KOPT-K1 (cell line): ENCODE measurements around the gene ZNF727.
"Not testable (repeated sequence)": the region's sequence is repeated elsewhere in the genome, so short reads cannot be mapped to it uniquely, and the experiment has no call there.

ENCODE experiments used
- H3K27ac ChIP-seq: fragments of 200-600 bp; sonication (generic); 2 replicates; pipeline ENCODE4 v1.5.1; 2016; ENCODE audit warnings: antibody characterized with exemption, mild to moderate bottlenecking, low read depth, low read length; ENCODE audit not compliant: poor library complexity, severe bottlenecking
- H3K36me3 ChIP-seq: fragments of 200-600 bp; sonication (generic); 2 replicates; pipeline ENCODE4 v1.5.1; 2017; ENCODE audit warnings: antibody characterized with exemption, mild to moderate bottlenecking, low read length, moderate library complexity; ENCODE audit not compliant: insufficient read depth
- H3K9me3 ChIP-seq: fragments of 200-600 bp; sonication (generic); 2 replicates; pipeline ENCODE4 v1.5.1; 2017; ENCODE audit warnings: antibody characterized with exemption, low read length, mild to moderate bottlenecking; ENCODE audit not compliant: insufficient read depth, poor library complexity, severe bottlenecking

Gene ZNF727

GRCh38 chr7:64045301-64046040 lies at the start of gene ZNF727:
Gene ZNF727, plus strand, starts transcription at chr7:64045434. Its CDS starts 188 bp downstream, at chr7:64045622.
- H3K27ac ChIP-seq = no peak within 1 kb of the TSS
- no peaks in the 10 kb centered on the region for H3K36me3 ChIP-seq
- H3K9me3 ChIP-seq = peaks cover 30% of the 10 kb centered on the region

- peaks cover 18% of the 10 kb centered on the region for H3K9me3 ChIP-seq
- H3K27ac ChIP-seq = no peak within 1 kb of the TSS
- no peaks in the 10 kb centered on the region for H3K36me3 ChIP-seq
Observed at GRCh38 chr7:63998549-63998948, 46.7 kb upstream of the ZNF727 start, which contains the start of gene ZNF722. Gene ZNF722, plus strand, starts transcription at chr7:63998849. Its CDS starts 113 bp downstream, at chr7:63998962.

- not testable (repeated sequence) for H3K36me3 ChIP-seq
- H3K9me3 ChIP-seq = peaks cover 42% of the 10 kb centered on the region
Observed at GRCh38 chr7:64015496-64015895, 29.7 kb upstream of the ZNF727 start.

GRCh38 chr7:64035388-64035787 lies 9.8 kb upstream of the ZNF727 start:
- Histone ChIP-seq H3K36me3 (no peaks in the 10 kb centered on the region), H3K9me3 (peaks cover 56% of the 10 kb centered on the region), H3K27ac (no peak overlapping the region)

More at GRCh38 chr7:64015496-64015895, 29.7 kb upstream of the ZNF727 start:
- not testable (repeated sequence) for H3K27ac ChIP-seq

GRCh38 chr7:64037095-64037494 lies 8.1 kb upstream of the ZNF727 start:
- Histone ChIP-seq H3K9me3 (peaks cover 46% of the 10 kb centered on the region), H3K36me3 (no peaks in the 10 kb centered on the region), H3K27ac (no peak overlapping the region)

- H3K27ac ChIP-seq = no peak overlapping the region
- peaks cover 29% of the 10 kb centered on the region for H3K9me3 ChIP-seq
- no peaks in the 10 kb centered on the region for H3K36me3 ChIP-seq
Observed at GRCh38 chr7:64046041-64046389, 781 bp downstream of the ZNF727 start.

GRCh38 chr7:64077837-64078698 lies 32.8 kb downstream of the ZNF727 start:
- peaks cover 83% of the 10 kb centered on the region for H3K9me3 ChIP-seq
- not testable (repeated sequence) for H3K36me3 ChIP-seq, H3K27ac ChIP-seq

GRCh38 chr7:64078699-64078994 lies 33.4 kb downstream of the ZNF727 start:
- H3K36me3 ChIP-seq = no peaks in the 10 kb centered on the region
- peaks cover 83% of the 10 kb centered on the region for H3K9me3 ChIP-seq
- H3K27ac ChIP-seq = no peak overlapping the region

GRCh38 chr7:64087501-64087900 lies 42.3 kb downstream of the ZNF727 start:
- H3K36me3 ChIP-seq = no peaks in the 10 kb centered on the region
- H3K9me3 ChIP-seq = peaks cover 37% of the 10 kb centered on the region
- no peak overlapping the region for H3K27ac ChIP-seq

- H3K27ac ChIP-seq, H3K36me3 ChIP-seq: not testable (repeated sequence)
- H3K9me3 ChIP-seq = peaks cover 36% of the 10 kb centered on the region
Observed at GRCh38 chr7:64088863-64089262, 43.6 kb downstream of the ZNF727 start.
